HepG2 (cell line): ENCODE data around the gene RPL18. TPM values are rescaled to one million over a fixed set of nuclear protein-coding genes. Genes with fewer than 3 reads are reported as not detected.

Experiments used
- polyA plus RNA-seq, 8 experiments: library from polyadenylated mRNA; depleted of rRNA in 3 of 8; stranded (reverse) in 7 of 8; unstranded in 1 of 8; fragments of >200 nt; fragmentation: Illumina TruSeq in 4 of 8; extraction: Trizol in 4 of 8; gene quantifications; 2 replicates each; pipeline versions ENCODE4 v1.2.1 to v1.2.3, GENCODE V29; 2011 to 2016; ENCODE audit warnings: low read depth in 4 of 8, missing spikeins in 1 of 8, mixed read lengths in 1 of 8; ENCODE audit not compliant: insufficient read depth in 1 of 8
- total RNA-seq, 5 experiments: library from RNA; depleted of rRNA; stranded (reverse); fragments of >200 nt; fragmentation: Illumina TruSeq; extraction: Trizol; gene quantifications; 2 replicates each; pipeline ENCODE4 v1.2.3, GENCODE V29; 2016; ENCODE audit warnings: low read depth in 1 of 5

The RPL18 gene
- total and polyA plus RNA-seq, 2 of the 13 experiments (the other 11 are each of a cell fraction or from before 2014, with no cell fraction given), result 1,485 to 1,639 TPM

Other genes with a start within 250 kb of the RPL18 start
- gene KDELR1, start 227.6 kb downstream of the RPL18 start, total RNA-seq (2016; rRNA removed; fragmentation: Illumina TruSeq; extraction: Trizol), result 70.8 and 134 TPM in 2 replicates
- gene KDELR1, start 227.6 kb downstream of the RPL18 start, polyA plus RNA-seq (2011; rRNA removed), result 185 and 212 TPM in 2 replicates
- 0.02 TPM in 1 of 2 replicates, not detected in the other for gene GRIN2D, start 225.5 kb downstream of the RPL18 start, total RNA-seq (2016; rRNA removed; fragmentation: Illumina TruSeq; extraction: Trizol)
- 0.08 and 0.13 TPM in 2 replicates for gene GRIN2D, start 225.5 kb downstream of the RPL18 start, polyA plus RNA-seq (2011; rRNA removed)
- 46.6 and 52.3 TPM in 2 replicates for gene GRWD1, start 173.2 kb downstream of the RPL18 start, total RNA-seq (2016; rRNA removed; fragmentation: Illumina TruSeq; extraction: Trizol)
- 10.8 and 13.4 TPM in 2 replicates for gene GRWD1, start 173.2 kb downstream of the RPL18 start, polyA plus RNA-seq (2011; rRNA removed)
- gene KCNJ14, start 163.6 kb downstream of the RPL18 start, total RNA-seq (2016; rRNA removed; fragmentation: Illumina TruSeq; extraction: Trizol), result 0.17 and 0.20 TPM in 2 replicates
- 0.46 and 0.51 TPM in 2 replicates for gene KCNJ14, start 163.6 kb downstream of the RPL18 start, polyA plus RNA-seq (2011; rRNA removed)
- 9.6 and 16.5 TPM in 2 replicates for gene CYTH2, start 149.8 kb downstream of the RPL18 start, total RNA-seq (2016; rRNA removed; fragmentation: Illumina TruSeq; extraction: Trizol)
- 39.3 and 48.3 TPM in 2 replicates for gene CYTH2, start 149.8 kb downstream of the RPL18 start, polyA plus RNA-seq (2011; rRNA removed)
- gene LMTK3, start 107.3 kb downstream of the RPL18 start, total RNA-seq (2016; rRNA removed; fragmentation: Illumina TruSeq; extraction: Trizol), result 0.22 and 0.29 TPM in 2 replicates
- gene LMTK3, start 107.3 kb downstream of the RPL18 start, polyA plus RNA-seq (2011; rRNA removed), result 0.18 and 0.30 TPM in 2 replicates
- gene SULT2B1, start 67.0 kb downstream of the RPL18 start, total RNA-seq (2016; rRNA removed; fragmentation: Illumina TruSeq; extraction: Trizol), result not detected in 2 replicates
- 0.07 and 0.13 TPM in 2 replicates for gene SULT2B1, start 67.0 kb downstream of the RPL18 start, polyA plus RNA-seq (2011; rRNA removed)
- not detected in 2 replicates for gene SPACA4, start 12.4 kb downstream of the RPL18 start, total RNA-seq (2016; rRNA removed; fragmentation: Illumina TruSeq; extraction: Trizol)
- not detected in 2 replicates for gene SPACA4, start 12.4 kb downstream of the RPL18 start, polyA plus RNA-seq (2011; rRNA removed)
- gene FAM83E, start 4.1 kb downstream of the RPL18 start, total RNA-seq (2016; rRNA removed; fragmentation: Illumina TruSeq; extraction: Trizol), result 0.60 TPM in 1 of 2 replicates, not detected in the other
- 0.13 and 0.18 TPM in 2 replicates for gene FAM83E, start 4.1 kb downstream of the RPL18 start, polyA plus RNA-seq (2011; rRNA removed)
- gene SPHK2, start 328 bp upstream of the RPL18 start, total RNA-seq (2016; rRNA removed; fragmentation: Illumina TruSeq; extraction: Trizol), result 11.1 and 14.4 TPM in 2 replicates
- gene SPHK2, start 328 bp upstream of the RPL18 start, polyA plus RNA-seq (2011; rRNA removed), result 2.9 and 4.5 TPM in 2 replicates
- gene DBP, start 18.2 kb upstream of the RPL18 start, total RNA-seq (2016; rRNA removed; fragmentation: Illumina TruSeq; extraction: Trizol), result 5.5 and 5.8 TPM in 2 replicates
- 1.7 and 2.1 TPM in 2 replicates for gene DBP, start 18.2 kb upstream of the RPL18 start, polyA plus RNA-seq (2011; rRNA removed)
- 0.24 and 0.58 TPM in 2 replicates for gene CA11, start 27.0 kb upstream of the RPL18 start, total RNA-seq (2016; rRNA removed; fragmentation: Illumina TruSeq; extraction: Trizol)
- gene CA11, start 27.0 kb upstream of the RPL18 start, polyA plus RNA-seq (2011; rRNA removed), result 0.41 and 1.4 TPM in 2 replicates
- gene NTN5, start 53.8 kb upstream of the RPL18 start, total RNA-seq (2016; rRNA removed; fragmentation: Illumina TruSeq; extraction: Trizol), result not detected in 2 replicates
- 0.03 and 0.05 TPM in 2 replicates for gene NTN5, start 53.8 kb upstream of the RPL18 start, polyA plus RNA-seq (2011; rRNA removed)
- gene FUT2, start 76.8 kb upstream of the RPL18 start, total RNA-seq (2016; rRNA removed; fragmentation: Illumina TruSeq; extraction: Trizol), result 0.07 TPM in 1 of 2 replicates, not detected in the other
- gene FUT2, start 76.8 kb upstream of the RPL18 start, polyA plus RNA-seq (2011; rRNA removed), result 0.10 TPM in 1 of 2 replicates, not detected in the other
- 2.0 and 2.2 TPM in 2 replicates for gene MAMSTR, start 100.5 kb upstream of the RPL18 start, total RNA-seq (2016; rRNA removed; fragmentation: Illumina TruSeq; extraction: Trizol)
- gene MAMSTR, start 100.5 kb upstream of the RPL18 start, polyA plus RNA-seq (2011; rRNA removed), result 2.4 and 2.7 TPM in 2 replicates
- 0.44 and 0.49 TPM in 2 replicates for gene RASIP1, start 121.4 kb upstream of the RPL18 start, total RNA-seq (2016; rRNA removed; fragmentation: Illumina TruSeq; extraction: Trizol)
- gene RASIP1, start 121.4 kb upstream of the RPL18 start, polyA plus RNA-seq (2011; rRNA removed), result 0.58 and 1.1 TPM in 2 replicates
- 0.22 TPM in 1 of 2 replicates, not detected in the other for gene IZUMO1, start 127.7 kb upstream of the RPL18 start, total RNA-seq (2016; rRNA removed; fragmentation: Illumina TruSeq; extraction: Trizol)
- 0.07 and 0.16 TPM in 2 replicates for gene IZUMO1, start 127.7 kb upstream of the RPL18 start, polyA plus RNA-seq (2011; rRNA removed)
- 0.07 TPM in 2 replicates for gene FUT1, start 133.5 kb upstream of the RPL18 start, total RNA-seq (2016; rRNA removed; fragmentation: Illumina TruSeq; extraction: Trizol)
- 1.1 and 1.5 TPM in 2 replicates for gene FUT1, start 133.5 kb upstream of the RPL18 start, polyA plus RNA-seq (2011; rRNA removed)
- not detected in 2 replicates for gene FGF21, start 136.3 kb upstream of the RPL18 start, total RNA-seq (2016; rRNA removed; fragmentation: Illumina TruSeq; extraction: Trizol)
- gene FGF21, start 136.3 kb upstream of the RPL18 start, polyA plus RNA-seq (2011; rRNA removed), result 0.17 TPM in 2 replicates
- gene BCAT2, start 191.9 kb upstream of the RPL18 start, total RNA-seq (2016; rRNA removed; fragmentation: Illumina TruSeq; extraction: Trizol), result 2.3 and 2.5 TPM in 2 replicates
- gene BCAT2, start 191.9 kb upstream of the RPL18 start, polyA plus RNA-seq (2011; rRNA removed), result 3.6 TPM in 2 replicates
- gene HSD17B14, start 217.3 kb upstream of the RPL18 start, total RNA-seq (2016; rRNA removed; fragmentation: Illumina TruSeq; extraction: Trizol), result 0.53 and 0.58 TPM in 2 replicates
- 1.2 and 1.8 TPM in 2 replicates for gene HSD17B14, start 217.3 kb upstream of the RPL18 start, polyA plus RNA-seq (2011; rRNA removed)
- 4.3 and 6.0 TPM in 2 replicates for gene PLEKHA4, start 249.4 kb upstream of the RPL18 start, total RNA-seq (2016; rRNA removed; fragmentation: Illumina TruSeq; extraction: Trizol)
- 4.8 and 6.0 TPM in 2 replicates for gene PLEKHA4, start 249.4 kb upstream of the RPL18 start, polyA plus RNA-seq (2011; rRNA removed)